ENCODE data around the gene UPK2.
A peak's percentile ranks its signal among the peaks of the same experiment; 100 is the strongest.

UPK2 gene

GRCh38 chr11:118924591-118925585 lies 31.2 kb upstream of the UPK2 start:
- Mint-ChIP-seq H3K27ac (peak overlapping the region; percentile 94), H3K36me3 (peaks cover 28% of the 10 kb centered on the region), H3K4me3 (peak overlapping the region; percentile 90), H3K4me1 (peaks cover 69% of the 10 kb centered on the region), H3K9me3 (no peaks in the 10 kb centered on the region)
- ATAC-seq (no peak), DNase-seq (ENCODE audit: low spot score in 2 of 2) (peak in 1 of 2 donors; percentile 80)

- Mint-ChIP-seq H3K36me3 (peaks cover 37% of the 10 kb centered on the region), H3K4me3 (peak overlapping the region; percentile 90), H3K4me1 (peaks cover 62% of the 10 kb centered on the region), H3K9me3 (no peaks in the 10 kb centered on the region), H3K27ac (peak overlapping the region; percentile 94)
- ATAC-seq = no peak
- DNase-seq (ENCODE audit: low spot score in 2 of 2) = peak in 1 of 2 donors; percentile 46
Measured at GRCh38 chr11:118927554-118928100, 28.5 kb upstream of the UPK2 start.

GRCh38 chr11:118928101-118928869 lies 27.8 kb upstream of the UPK2 start:
- Mint-ChIP-seq H3K27ac (peak overlapping the region; percentile 94), H3K4me1 (peaks cover 56% of the 10 kb centered on the region), H3K4me3 (peak overlapping the region; percentile 90), H3K36me3 (peaks cover 37% of the 10 kb centered on the region), H3K9me3 (no peaks in the 10 kb centered on the region)
- ATAC-seq (peak; percentile 73), DNase-seq (ENCODE audit: low spot score in 2 of 2) (peak; percentile 97 to 99)

DNA sequence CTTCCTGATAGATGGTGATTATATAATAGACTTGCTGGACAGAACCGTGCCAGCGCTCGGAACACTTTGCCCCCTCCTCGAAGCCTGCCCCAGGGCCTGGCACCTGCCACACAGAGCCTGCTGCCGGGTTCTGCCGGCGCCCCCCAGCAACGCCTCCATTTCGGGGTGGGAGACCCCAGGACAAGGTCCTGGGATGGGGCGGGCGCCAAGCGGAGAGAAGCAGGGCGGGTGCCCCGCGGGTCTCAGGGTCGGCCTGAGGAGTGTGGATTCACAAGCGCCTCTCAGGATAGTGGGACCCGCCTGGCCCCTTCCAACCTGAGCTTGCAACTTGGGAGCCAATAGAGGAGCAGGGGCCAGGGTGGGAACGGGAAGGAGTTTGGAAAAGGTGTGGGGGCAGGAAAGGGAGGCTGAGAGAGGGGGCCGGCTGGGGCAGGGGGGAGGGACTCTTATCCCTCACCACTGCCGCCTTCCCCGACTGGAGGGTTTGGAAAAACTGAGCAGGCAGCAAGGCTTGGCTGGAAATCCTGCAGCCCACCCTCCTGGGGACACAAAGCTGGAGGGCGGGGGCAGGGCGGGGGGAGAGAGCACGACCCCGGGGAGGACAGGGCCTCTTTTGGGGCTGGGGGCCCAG lies 27.1 kb upstream of the UPK2 start:
- peaks cover 49% of the 10 kb centered on the region for H3K4me1 Mint-ChIP-seq
- no peak for DNase-seq (ENCODE audit: low spot score in 2 of 2)

DNA sequence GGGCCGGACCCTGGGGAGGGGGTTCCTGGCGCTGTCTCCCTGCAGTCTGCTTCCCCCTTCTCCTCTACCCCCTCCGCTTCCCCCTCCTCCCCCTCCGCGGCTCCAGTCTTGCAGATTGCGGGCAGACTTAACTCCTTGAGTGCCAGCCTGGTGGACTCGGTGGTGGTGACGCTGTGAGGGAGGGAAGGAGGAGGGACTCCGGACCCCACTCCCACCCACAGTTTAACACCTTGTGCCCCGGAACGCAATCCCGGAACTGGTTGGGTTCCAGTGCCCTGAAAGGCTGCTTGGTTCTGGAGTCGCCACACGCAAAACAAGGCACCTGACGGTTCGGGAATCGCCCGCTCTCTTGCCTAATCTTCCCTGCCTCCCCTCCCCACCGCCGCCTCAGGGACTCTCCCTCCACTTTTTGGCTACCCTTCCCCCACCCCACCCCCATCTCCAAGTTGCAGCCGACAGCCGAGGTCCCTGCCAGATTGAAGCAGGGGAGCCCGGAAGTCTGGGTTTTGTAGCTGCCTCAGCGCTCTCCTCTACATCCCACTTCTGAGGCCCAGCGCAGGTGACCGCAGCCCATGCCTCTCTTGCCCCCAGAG lies 26.5 kb upstream of the UPK2 start:
- Mint-ChIP-seq H3K4me1 (peaks cover 43% of the 10 kb centered on the region), H3K36me3 (peaks cover 37% of the 10 kb centered on the region), H3K27ac (peak overlapping the region; percentile 94), H3K4me3 (peak overlapping the region; percentile 90), H3K9me3 (no peaks in the 10 kb centered on the region)
- DNase-seq (ENCODE audit: low spot score in 2 of 2) (peak in 1 of 2 donors; percentile 78), ATAC-seq (peak; percentile 2)

More for the DNA sequence above, 27.1 kb upstream of the UPK2 start:
- peaks cover 37% of the 10 kb centered on the region for H3K36me3 Mint-ChIP-seq
- no peaks in the 10 kb centered on the region for H3K9me3 Mint-ChIP-seq
- peak overlapping the region; percentile 90 for H3K4me3 Mint-ChIP-seq
- peak overlapping the region; percentile 94 for H3K27ac Mint-ChIP-seq
- ATAC-seq = peak; percentile 11

GRCh38 chr11:118930094-118930712 lies 25.9 kb upstream of the UPK2 start:
- H3K4me3 Mint-ChIP-seq = peak overlapping the region; percentile 90
- peaks cover 37% of the 10 kb centered on the region for H3K36me3 Mint-ChIP-seq
- H3K4me1 Mint-ChIP-seq = peaks cover 41% of the 10 kb centered on the region
- DNase-seq (ENCODE audit: low spot score in 2 of 2) = peak; percentile 92 to 97
- no peaks in the 10 kb centered on the region for H3K9me3 Mint-ChIP-seq
- peak; percentile 17 for ATAC-seq
- peak overlapping the region; percentile 94 for H3K27ac Mint-ChIP-seq

DNA sequence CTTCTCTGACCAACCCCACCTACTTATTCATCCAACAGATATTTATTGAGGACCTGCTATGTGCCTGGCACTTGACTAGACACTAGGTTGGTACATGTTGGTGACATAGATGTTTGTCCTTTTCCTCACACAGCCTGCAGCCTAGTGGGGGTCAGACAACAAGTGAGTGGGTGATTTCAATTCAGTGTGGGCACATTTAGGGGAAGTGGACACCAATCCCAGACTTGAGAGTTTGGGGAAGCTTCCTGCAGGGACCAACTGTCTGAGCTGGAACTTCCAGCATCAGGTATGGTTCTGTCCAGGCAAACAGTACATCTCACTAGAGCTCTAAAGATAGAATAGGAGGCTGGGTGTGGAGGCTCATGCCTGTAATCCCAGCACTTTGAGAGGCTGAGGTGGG lies 24.5 kb upstream of the UPK2 start:
- DNase-seq (ENCODE audit: low spot score in 2 of 2) (no peak), ATAC-seq (no peak)
- Mint-ChIP-seq H3K4me3 (no peak overlapping the region), H3K9me3 (no peaks in the 10 kb centered on the region), H3K4me1 (peaks cover 35% of the 10 kb centered on the region), H3K27ac (no peak overlapping the region), H3K36me3 (peaks cover 26% of the 10 kb centered on the region)

DNA sequence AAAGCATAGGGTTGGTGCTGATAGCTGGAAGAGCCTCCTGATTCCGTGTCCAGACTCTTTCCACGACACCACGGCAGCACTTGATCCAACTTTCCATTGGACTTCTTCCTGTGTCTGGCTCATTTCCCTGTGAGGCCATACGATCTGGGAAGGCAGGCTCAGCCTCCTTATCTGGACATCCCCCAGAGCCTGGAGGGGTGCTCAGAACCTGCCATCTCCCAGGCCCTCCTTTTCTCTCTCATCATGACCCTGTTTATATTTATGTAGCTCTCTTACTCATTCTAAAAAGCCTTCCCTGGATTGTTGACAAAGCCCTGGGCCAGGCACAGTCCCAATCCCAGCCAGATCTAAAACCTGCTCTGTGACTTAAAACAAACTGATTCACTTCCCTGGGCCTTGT lies 22.6 kb upstream of the UPK2 start:
- H3K4me1 Mint-ChIP-seq = peaks cover 16% of the 10 kb centered on the region
- H3K36me3 Mint-ChIP-seq = peaks cover 16% of the 10 kb centered on the region
- H3K4me3 Mint-ChIP-seq = no peak overlapping the region
- H3K27ac Mint-ChIP-seq = peak overlapping the region; percentile 46
- H3K9me3 Mint-ChIP-seq = no peaks in the 10 kb centered on the region
- ATAC-seq (no peak), DNase-seq (ENCODE audit: low spot score in 2 of 2) (no peak)

GRCh38 chr11:118935376-118935775 lies 20.7 kb upstream of the UPK2 start:
- H3K4me1 Mint-ChIP-seq = peaks cover 16% of the 10 kb centered on the region
- peaks cover 6% of the 10 kb centered on the region for H3K36me3 Mint-ChIP-seq
- no peak for DNase-seq (ENCODE audit: low spot score in 2 of 2)
- H3K4me3 Mint-ChIP-seq = no peak overlapping the region
- no peaks in the 10 kb centered on the region for H3K9me3 Mint-ChIP-seq
- no peak overlapping the region for H3K27ac Mint-ChIP-seq
- ATAC-seq = no peak

GRCh38 chr11:118938491-118939403 lies 17.4 kb upstream of the UPK2 start:
- Mint-ChIP-seq H3K4me1 (peaks cover 7% of the 10 kb centered on the region), H3K4me3 (no peak overlapping the region), H3K9me3 (no peaks in the 10 kb centered on the region), H3K27ac (peak overlapping the region; percentile 11), H3K36me3 (no peaks in the 10 kb centered on the region)
- DNase-seq (ENCODE audit: low spot score in 2 of 2) (no peak), ATAC-seq (no peak)

GRCh38 chr11:118939404-118939915 lies 16.6 kb upstream of the UPK2 start:
- DNase-seq (ENCODE audit: low spot score in 2 of 2) (no peak), ATAC-seq (no peak)
- H3K36me3 Mint-ChIP-seq = no peaks in the 10 kb centered on the region
- H3K27ac Mint-ChIP-seq = no peak overlapping the region
- H3K9me3 Mint-ChIP-seq = no peaks in the 10 kb centered on the region
- no peak overlapping the region for H3K4me3 Mint-ChIP-seq
- peaks cover 7% of the 10 kb centered on the region for H3K4me1 Mint-ChIP-seq

DNA sequence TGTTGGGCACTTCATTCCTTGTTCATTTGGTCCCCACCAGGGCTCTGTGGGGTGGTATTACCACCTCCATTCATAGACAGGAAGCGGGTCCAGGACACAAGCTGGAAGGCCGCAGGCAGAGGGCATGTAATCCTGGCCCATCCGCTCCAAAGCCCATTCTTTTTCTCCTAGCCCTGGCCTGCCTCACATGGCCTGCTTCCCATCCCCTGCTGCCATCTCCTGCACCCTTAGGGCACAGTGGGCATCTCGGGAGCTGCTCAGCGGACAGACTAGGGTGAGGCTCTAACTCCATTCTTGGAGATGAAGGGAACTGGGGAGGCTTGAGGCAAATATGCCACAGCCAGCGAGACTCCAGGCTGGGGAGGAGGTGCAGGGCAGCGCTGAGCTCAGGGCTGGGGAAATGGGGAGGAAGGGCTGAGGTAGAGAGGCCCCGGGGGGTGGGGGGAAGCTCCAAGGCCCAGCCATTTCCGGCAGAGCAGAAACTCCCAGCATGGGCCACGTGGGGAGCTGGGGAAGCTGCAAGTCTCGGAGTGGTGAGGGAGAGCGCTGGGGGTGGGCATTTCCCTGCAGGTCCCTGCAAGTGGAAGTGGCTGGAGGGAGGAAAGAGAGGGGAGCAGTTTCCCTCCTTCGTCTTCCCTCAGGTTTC lies 16.0 kb upstream of the UPK2 start:
- ATAC-seq (peak; percentile 74), DNase-seq (ENCODE audit: low spot score in 2 of 2) (no peak)
- no peaks in the 10 kb centered on the region for H3K9me3 Mint-ChIP-seq
- H3K36me3 Mint-ChIP-seq = no peaks in the 10 kb centered on the region
- H3K27ac Mint-ChIP-seq = peak overlapping the region; percentile 29
- no peak overlapping the region for H3K4me3 Mint-ChIP-seq
- H3K4me1 Mint-ChIP-seq = peaks cover 7% of the 10 kb centered on the region

- Mint-ChIP-seq H3K27ac (no peak overlapping the region), H3K9me3 (no peaks in the 10 kb centered on the region), H3K36me3 (no peaks in the 10 kb centered on the region), H3K4me1 (no peaks in the 10 kb centered on the region), H3K4me3 (no peak overlapping the region)
- ATAC-seq (no peak), DNase-seq (ENCODE audit: low spot score in 2 of 2) (no peak)
Measured at GRCh38 chr11:118947091-118947490, 9.0 kb upstream of the UPK2 start.

Measured in stimulated activated effector memory CD8-positive, alpha-beta T cell treated with anti-CD3 and anti-CD28 coated beads, Interleukin-12 subunit alpha, Interleukin-12 subunit beta, amount 100 ng/mL, for 72 hours (primary cell).